Measurements from ENCODE around the gene ANKRD33.

- TF ChIP-seq ZFP30 (CRISPR knock-in tag; IDR thresholded peaks at IDR 0.05) (no peak), ISL1 (CRISPR knock-in tag; IDR thresholded peaks at IDR 0.05) (no peak), ESRRG (CRISPR knock-in tag; IDR thresholded peaks at IDR 0.05) (no peak), CSDC2 (CRISPR knock-in tag; IDR thresholded peaks at IDR 0.05) (no peak), RARB (CRISPR knock-in tag; IDR thresholded peaks at IDR 0.05) (no peak), ARNTL (CRISPR knock-in tag; IDR thresholded peaks at IDR 0.05; ENCODE audit: borderline replicate concordance, low read depth) (no peak), PATZ1 (CRISPR knock-in tag; IDR thresholded peaks at IDR 0.05; ENCODE audit: borderline replicate concordance) (no peak), ZNF70 (CRISPR knock-in tag; IDR thresholded peaks at IDR 0.05) (no peak), ZFP3 (CRISPR knock-in tag; IDR thresholded peaks at IDR 0.05) (no peak), BACH2 (CRISPR knock-in tag; IDR thresholded peaks at IDR 0.05; ENCODE audit: borderline replicate concordance) (no peak)
- TF ChIP-seq, protein P1, sequence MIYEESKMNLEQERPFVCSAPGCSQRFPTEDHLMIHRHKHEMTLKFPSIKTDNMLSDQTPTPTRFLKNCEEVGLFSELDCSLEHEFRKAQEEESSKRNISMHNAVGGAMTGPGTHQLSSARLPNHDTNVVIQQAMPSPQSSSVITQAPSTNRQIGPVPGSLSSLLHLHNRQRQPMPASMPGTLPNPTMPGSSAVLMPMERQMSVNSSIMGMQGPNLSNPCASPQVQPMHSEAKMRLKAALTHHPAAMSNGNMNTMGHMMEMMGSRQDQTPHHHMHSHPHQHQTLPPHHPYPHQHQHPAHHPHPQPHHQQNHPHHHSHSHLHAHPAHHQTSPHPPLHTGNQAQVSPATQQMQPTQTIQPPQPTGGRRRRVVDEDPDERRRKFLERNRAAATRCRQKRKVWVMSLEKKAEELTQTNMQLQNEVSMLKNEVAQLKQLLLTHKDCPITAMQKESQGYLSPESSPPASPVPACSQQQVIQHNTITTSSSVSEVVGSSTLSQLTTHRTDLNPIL (CRISPR knock-in tag; IDR thresholded peaks at IDR 0.05; ENCODE audit: low read depth) = no peak
- TF ChIP-seq, protein P2, sequence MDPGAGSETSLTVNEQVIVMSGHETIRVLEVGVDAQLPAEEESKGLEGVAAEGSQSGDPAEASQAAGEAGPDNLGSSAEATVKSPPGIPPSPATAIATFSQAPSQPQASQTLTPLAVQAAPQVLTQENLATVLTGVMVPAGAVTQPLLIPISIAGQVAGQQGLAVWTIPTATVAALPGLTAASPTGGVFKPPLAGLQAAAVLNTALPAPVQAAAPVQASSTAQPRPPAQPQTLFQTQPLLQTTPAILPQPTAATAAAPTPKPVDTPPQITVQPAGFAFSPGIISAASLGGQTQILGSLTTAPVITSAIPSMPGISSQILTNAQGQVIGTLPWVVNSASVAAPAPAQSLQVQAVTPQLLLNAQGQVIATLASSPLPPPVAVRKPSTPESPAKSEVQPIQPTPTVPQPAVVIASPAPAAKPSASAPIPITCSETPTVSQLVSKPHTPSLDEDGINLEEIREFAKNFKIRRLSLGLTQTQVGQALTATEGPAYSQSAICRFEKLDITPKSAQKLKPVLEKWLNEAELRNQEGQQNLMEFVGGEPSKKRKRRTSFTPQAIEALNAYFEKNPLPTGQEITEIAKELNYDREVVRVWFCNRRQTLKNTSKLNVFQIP (CRISPR knock-in tag; IDR thresholded peaks at IDR 0.05; ENCODE audit: borderline replicate concordance, low read depth) = no peak
Observed at GRCh38 chr12:51905471-51906429, 17.8 kb downstream of the ANKRD33 start.
